GM12801 (cell line): Measurements from ENCODE around the gene CFL1.

Source experiments
- CTCF ChIP-seq: IDR thresholded peaks from one replicate; pipeline ENCODE4 v1.5.1; 2011; ENCODE audit warnings: control low read depth; ENCODE audit not compliant: insufficient read length; ENCODE audit errors: extremely low read depth

CFL1 gene

DNA sequence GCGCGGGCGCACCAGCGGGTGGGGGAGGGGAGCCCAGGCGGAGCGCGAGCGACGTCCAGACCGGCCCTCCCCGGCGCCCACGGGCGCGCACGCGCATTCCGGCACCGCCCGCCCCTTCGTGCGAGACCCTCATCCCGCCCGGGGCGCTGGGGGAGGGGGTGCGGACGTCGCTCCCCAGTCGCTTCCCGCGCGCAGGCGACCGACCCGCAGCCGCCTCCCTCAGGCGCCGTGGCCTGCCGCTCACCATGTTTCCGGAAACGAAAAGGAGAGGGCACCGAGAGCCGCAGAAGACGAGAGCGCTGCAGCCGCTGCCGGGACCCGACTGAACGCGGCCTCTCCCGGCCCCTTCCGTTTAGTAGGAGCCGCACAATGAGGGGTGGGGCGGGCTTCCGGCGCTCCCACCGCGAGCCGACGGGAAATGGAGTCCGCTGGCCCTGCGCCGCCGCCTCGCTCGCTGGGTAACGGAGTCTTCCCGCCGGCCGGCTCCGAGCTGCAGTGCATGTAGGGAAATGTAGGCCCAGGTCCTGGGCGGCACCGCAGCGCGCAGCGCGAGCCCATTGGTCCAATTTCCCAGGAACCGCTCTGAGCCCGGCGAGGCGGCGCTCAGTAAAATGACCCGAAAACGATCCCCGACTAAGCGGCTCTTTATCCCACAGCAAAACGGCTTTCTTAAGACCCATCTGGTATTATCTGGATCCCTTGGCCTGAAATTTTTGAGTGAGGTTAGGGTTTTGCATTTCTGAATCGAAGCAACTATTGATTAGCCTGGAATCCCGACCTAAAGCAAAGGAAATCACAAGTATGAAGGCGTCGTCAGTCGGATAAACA is at the start of gene CFL1:
Gene CFL1 (minus strand): TSS at position 328 of the 828 bp plus-strand sequence. CDS start 81 bp downstream, at position 247.
- no peak for TF ChIP-seq CTCF

DNA sequence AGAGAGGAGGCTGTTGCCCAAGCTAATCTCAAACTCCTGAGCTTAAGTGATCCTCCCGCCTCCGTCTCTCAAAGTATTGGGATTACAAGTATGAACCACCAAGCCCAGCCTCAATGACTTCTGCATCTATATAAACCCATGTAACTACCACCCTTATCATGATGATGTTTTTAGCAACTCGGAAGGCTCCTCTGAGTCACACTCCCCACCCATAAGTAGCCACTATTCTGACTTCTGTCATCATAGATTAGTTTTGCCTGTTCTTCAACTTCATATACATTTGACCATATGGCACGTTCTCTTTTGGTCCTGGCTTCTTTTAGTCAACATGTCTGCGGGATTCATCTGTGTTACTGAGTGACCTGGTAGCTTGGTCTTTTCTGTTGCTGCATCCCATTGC is 48.6 kb upstream of the CFL1 start:
- no peak for TF ChIP-seq CTCF

- TF ChIP-seq CTCF = no peak
Observed at GRCh38 chr11:65903715-65904114, 45.7 kb upstream of the CFL1 start.

DNA sequence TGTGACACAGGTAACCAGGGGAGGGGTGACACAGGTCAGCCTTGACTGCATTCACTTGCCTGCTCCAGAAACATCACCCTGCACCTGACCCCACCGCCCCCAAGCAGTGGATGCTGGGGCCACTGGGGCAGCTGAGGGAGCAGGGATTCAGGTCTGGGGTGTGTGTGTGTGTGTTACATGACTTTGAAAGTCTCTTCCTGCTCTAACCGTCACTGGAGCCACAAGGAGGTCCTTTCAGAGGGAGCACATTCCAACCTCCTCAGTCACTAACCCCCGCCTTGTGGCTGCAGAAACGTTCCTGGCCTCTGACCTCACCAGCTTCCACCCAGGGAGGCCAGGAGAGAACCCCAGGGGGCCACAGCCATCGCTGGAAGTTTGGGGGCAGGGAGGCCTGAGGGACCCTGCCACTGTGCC is 45.1 kb upstream of the CFL1 start:
- no peak for TF ChIP-seq CTCF

GRCh38 chr11:65900899-65901180 is 42.9 kb upstream of the CFL1 start:
- no peak for TF ChIP-seq CTCF

GRCh38 chr11:65900125-65900898 is 42.3 kb upstream of the CFL1 start, which contains the start of gene FOSL1:
FOSL1 (minus strand) TSS chr11:65900388; CDS start chr11:65900339, 49 bp downstream.
- TF ChIP-seq CTCF = no peak

DNA sequence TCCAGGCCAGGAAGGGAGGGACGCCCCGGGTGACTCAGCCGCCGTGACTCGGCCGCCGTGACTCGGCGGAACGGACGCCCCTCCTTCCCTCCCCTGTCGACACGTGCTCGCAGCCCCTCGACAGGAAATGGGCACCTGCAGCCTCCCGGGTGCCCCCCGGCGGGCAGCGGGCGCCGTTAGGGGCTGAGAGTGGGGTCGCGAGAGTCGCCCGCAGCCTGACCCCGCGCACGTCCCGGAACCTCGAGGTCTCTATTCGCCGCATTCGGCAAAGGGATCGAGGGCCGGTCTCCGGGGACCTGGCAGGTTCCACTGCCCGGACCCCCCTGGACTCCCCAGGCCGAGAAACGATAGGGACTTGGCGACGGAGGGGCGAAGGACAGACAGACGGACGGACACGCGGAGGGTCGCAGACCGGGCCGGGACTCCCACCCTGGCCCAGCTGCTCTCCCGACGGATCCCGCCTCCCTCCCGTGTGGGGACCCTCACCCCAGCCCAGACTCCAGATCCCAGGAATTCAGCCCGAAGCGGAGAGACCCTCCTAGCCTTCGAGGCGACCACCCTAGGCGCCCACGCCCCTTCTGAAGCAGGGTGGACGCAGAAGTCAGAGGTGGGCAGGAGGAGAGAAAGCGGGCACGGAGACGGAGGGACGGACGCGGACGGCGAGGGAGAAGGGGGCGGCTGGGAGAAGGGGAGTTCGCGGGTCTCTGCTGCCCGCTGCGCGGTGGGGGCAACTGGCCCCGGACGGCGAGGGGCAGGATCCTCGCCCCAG is 41.6 kb upstream of the CFL1 start:
- TF ChIP-seq CTCF = no peak
